GM19468 (cell line): ENCODE data around the gene ANGPTL7.
"Not testable (repeated sequence)": the region's sequence is repeated elsewhere in the genome, so short reads cannot be mapped to it uniquely, and the experiment has no call there.

Experiments
- ATAC-seq: cut with Tn5 transposase; IDR thresholded peaks from one replicate; pipeline ENCODE4 v1.9.1; 2021; ENCODE audit warnings: mild to moderate bottlenecking, moderate library complexity, moderate number of reproducible peaks; ENCODE audit not compliant: unreplicated experiment; ENCODE audit errors: extremely low read depth

The ANGPTL7 gene

GRCh38 chr1:11168731-11169130 lies 20.4 kb upstream of the ANGPTL7 start:
- no peak for ATAC-seq

GRCh38 chr1:11169202-11169601 lies 20.0 kb upstream of the ANGPTL7 start:
- no peak for ATAC-seq

- ATAC-seq, result no peak
Observed at GRCh38 chr1:11170102-11170501, 19.1 kb upstream of the ANGPTL7 start.

GRCh38 chr1:11174261-11174942 lies 14.8 kb upstream of the ANGPTL7 start:
- no peak for ATAC-seq

DNA sequence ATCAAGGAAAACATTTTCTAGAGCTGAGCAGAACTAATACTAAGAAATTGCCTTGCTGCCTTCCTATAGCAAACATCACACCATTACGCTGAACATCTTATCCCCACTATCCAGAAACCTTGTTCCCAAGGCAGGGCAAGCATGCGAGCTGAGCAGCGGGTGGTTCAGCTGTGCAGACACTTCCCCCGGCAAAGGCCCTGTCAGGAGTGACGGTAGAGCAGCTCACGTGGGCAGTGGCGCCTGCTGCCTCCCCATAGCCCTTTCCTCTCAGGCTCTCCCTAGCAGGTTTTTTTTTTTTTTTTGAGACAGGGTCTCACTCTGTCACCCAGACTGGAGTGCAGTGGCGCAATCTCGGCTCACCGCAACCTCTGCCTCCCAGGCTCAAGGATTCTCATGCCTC lies 13.7 kb upstream of the ANGPTL7 start:
- no peak for ATAC-seq

DNA sequence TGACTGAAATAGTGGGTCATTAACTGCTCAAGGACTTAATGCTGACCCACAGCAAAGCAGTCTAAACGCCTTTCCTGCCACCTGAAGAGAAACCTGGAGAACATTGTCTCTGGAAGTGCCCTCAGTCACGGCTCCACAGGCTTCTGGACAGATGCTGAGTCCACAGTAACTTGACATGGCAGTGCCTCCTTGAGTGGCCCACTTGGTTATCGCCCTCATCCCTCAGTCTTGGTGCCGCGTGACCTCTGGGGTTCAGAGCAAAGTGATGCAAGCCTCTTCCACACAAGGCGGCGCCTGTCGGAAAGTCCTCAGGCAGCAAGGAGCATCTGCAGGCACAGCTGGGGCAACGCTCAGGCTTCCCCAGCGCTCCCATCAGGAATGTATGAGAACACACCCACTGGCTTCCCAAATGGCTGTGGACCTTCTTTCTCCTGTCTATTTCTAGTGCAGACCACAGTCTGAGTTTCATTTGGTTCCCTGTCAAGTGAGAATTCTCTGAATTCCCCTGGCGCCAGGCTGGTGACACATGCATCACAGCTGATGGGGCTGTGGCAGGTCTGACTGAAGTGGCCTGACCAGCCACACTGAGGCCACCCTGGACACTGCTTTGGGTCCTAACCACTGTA lies 13.0 kb upstream of the ANGPTL7 start:
- ATAC-seq, result no peak

- no peak for ATAC-seq
Observed at GRCh38 chr1:11178021-11179015, 10.8 kb upstream of the ANGPTL7 start.

- no peak for ATAC-seq
Observed at GRCh38 chr1:11179125-11179524, 10.0 kb upstream of the ANGPTL7 start.

DNA sequence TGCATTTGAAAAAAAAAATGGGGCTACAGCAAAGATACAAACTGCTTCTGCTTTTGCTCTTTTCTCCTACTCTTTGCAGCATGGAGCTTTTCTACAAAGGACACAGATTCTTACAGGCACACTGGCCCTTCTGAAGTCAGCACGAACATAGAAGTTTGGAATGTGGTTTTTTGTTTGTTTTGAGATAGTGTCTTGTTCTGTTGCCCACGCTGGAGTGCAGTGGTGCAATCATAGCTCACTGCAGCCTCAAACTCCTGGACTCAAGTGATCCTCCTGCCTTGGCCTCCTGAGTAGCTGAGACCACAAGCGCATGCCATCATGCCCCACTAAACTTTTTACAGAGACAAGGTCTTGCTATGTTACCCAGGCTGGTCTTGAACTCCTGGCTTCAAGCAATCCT lies 9.4 kb upstream of the ANGPTL7 start:
- ATAC-seq, result not testable (repeated sequence)

DNA sequence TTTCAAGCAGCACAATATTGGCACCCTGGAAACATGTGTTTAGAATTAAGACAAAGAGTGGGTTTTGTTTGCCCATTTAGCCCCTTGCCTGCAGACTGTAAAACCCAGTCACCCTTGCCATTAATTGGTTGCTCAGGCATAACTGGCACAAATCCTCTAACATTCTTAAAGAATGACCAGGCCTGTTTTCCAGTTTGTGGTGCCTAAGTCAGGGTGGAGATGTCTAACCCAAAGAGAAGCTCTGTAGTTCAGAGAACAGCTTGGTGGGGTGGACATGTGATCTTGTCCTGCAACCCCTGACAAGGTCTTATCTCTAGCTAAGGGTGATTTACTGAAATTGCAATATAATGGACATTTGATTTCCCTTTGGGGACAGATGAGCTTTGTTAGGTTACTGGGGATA lies 8.8 kb upstream of the ANGPTL7 start:
- ATAC-seq, result no peak

DNA sequence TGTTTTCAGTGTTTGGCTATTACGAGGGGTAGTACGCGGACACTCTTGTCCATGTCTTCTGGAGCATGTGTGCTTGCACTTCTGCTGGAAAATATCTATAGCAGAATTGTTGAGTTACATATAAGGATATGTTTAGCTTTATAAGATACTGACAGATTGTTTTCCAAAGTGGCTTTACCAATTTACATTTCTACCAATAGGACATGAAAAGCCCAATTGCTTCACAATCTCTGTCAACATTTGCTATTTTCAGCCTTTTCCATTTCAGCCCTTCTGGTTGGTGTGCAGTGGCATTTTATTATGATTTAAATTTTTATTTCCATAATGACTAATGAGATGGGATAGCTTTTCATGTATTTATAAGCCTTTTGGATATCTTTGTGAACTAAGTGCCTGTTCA lies 6.3 kb upstream of the ANGPTL7 start:
- no peak for ATAC-seq

DNA sequence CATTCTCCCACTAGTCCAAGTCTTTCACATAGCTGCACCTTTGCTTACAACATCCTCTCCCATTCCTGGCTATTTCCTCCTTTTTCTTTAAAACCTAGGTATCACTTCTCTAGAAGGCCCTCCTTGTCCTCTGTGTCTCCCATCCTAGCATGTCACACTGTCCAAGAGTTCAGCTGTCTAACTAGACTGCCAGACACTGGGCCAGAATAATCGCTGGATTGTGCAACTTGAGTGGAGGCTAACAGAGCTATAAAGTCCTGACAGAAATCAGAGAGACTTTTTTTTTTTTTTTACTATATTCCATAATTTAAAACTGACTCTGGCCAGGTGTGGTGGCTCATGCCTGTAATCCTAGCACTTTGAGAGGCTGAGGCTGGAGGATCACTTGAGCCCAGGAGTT lies 4.2 kb upstream of the ANGPTL7 start:
- ATAC-seq, result no peak

GRCh38 chr1:11187000-11187399 lies 2.2 kb upstream of the ANGPTL7 start:
- ATAC-seq, result no peak

DNA sequence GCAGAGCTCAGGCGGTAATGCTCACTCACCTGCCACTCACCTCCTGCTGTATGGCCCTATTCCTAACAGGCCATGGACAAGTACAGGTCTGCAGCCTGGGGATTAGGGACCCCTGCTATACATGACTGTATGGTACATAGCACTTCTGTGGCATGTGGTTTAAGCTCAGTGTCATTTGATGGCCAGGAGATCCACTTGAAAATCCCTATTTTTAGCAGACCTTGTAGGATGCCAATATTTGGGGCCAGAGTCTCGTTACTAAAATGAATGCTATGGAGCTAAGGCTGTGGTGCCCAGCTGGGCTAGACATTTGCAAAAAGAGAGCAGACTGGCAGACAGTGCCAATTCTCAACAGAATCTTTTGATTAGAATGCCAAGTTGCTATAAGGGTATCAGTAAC lies 1.7 kb upstream of the ANGPTL7 start:
- no peak for ATAC-seq

GRCh38 chr1:11187931-11188330 lies 1.2 kb upstream of the ANGPTL7 start:
- ATAC-seq, result no peak

GRCh38 chr1:11188381-11188780 lies 774 bp upstream of the ANGPTL7 start:
- no peak for ATAC-seq

- ATAC-seq, result no peak
Observed at GRCh38 chr1:11193376-11193775, 4.2 kb downstream of the ANGPTL7 start.

- ATAC-seq, result no peak
Observed at GRCh38 chr1:11194407-11195176, 5.4 kb downstream of the ANGPTL7 start.

- no peak for ATAC-seq
Observed at GRCh38 chr1:11196945-11197344, 7.8 kb downstream of the ANGPTL7 start.

DNA sequence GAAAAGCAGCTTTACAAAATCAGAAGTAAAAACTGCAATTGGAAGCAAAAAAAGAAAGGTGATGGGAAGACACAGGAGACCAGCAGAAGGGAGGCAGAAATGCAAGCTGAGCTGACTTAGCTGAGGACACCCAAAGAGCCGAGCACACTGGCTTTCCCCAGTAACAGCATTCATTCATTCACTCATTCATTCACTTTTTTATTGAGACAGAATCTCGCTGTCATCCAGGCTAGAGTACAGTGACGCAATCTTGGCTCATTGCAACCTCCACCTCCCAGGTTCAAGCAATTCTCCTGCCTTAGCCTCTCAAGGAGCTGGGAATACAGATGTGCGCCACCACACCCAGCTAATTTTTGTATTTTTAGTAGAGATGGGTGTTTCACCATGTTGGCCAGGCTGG lies 8.2 kb downstream of the ANGPTL7 start:
- ATAC-seq, result no peak
